Heart left ventricle (tissue), 16 donors: ENCODE data around the gene RCBTB1. TPM values are rescaled to one million over a fixed set of nuclear protein-coding genes. Genes with fewer than 3 reads are reported as not detected.

ENCODE experiments used
- ATAC-seq, 4 donors: fragments of 200-7000 bp; cut with Tn5 transposase; one replicate each; pipeline ENCODE4 v1.9.1; 2020 to 2022; ENCODE audit warnings: moderate library complexity in 4 of 4, mild to moderate bottlenecking in 3 of 4, moderate number of reproducible peaks in 1 of 4
- DNase-seq, 5 donors: peaks; one replicate each; pipeline ENCODE4 v3.0.0-alpha.2; 2020
- H3K27ac ChIP-seq, 12 donors: fragments of 200-600 bp; sonication (generic) in 4 of 12; one replicate each; pipeline versions ENCODE4 v1.5.0 to v1.8.0; 2016 to 2022; ENCODE audit warnings: mild to moderate bottlenecking in 2 of 12
- H3K27me3 ChIP-seq, 9 donors: fragments of 200-600 bp; sonication (generic) in 2 of 9; one replicate each; pipeline versions ENCODE4 v1.5.1 to v1.8.0; 2016 to 2022; ENCODE audit warnings: mild to moderate bottlenecking in 3 of 9
- H3K36me3 ChIP-seq, 9 donors: fragments of 200-600 bp; sonication (generic) in 2 of 9; one replicate each; pipeline versions ENCODE4 v1.5.0 to v1.8.0; 2018 to 2022; ENCODE audit warnings: mild to moderate bottlenecking in 2 of 9
- H3K4me1 ChIP-seq, 12 donors: fragments of 200-600 bp; sonication (generic) in 4 of 12; one replicate each; pipeline versions ENCODE4 v1.5.0 to v1.8.0; 2016 to 2022; ENCODE audit warnings: mild to moderate bottlenecking in 3 of 12
- H3K4me3 ChIP-seq, 12 donors: fragments of 200-600 bp; sonication (generic) in 4 of 12; one replicate each; pipeline versions ENCODE4 v1.5.0 to v1.8.0; 2017 to 2022; ENCODE audit warnings: mild to moderate bottlenecking in 9 of 12, moderate library complexity in 4 of 12
- H3K9me3 ChIP-seq, 12 donors: fragments of 200-600 bp; sonication (generic) in 4 of 12; one replicate each; pipeline versions ENCODE4 v1.5.0 to v1.8.0; 2016 to 2022; ENCODE audit warnings: mild to moderate bottlenecking in 1 of 12
- POLR2A ChIP-seq, 2 donors: fragments of 450-650 bp; IDR thresholded peaks; one replicate each; pipeline ENCODE4 v1.6.1; 2017; ENCODE audit warnings: antibody characterized with exemption in 2 of 2, mild to moderate bottlenecking in 2 of 2, moderate library complexity in 2 of 2
- WGBS, 4 donors: extraction: QIAGEN DNeasy Blood & Tissue Kit in 2 of 4; methylation state at CpG; one replicate each; pipeline versions ENCODE4 v1.1.5 to v1.1.7; 2013 to 2018; 5-methylcytosine and 5-hydroxymethylcytosine counted together
- intact Hi-C, 10 donors: fragments of 100-400 bp; cut with DNase I; formaldehyde crosslinking; loops; one replicate each; pipeline versions ENCODE4 v1.11.1 to v1.14.2; 2022
- polyA plus RNA-seq, 2 donors: library from polyadenylated mRNA; stranded (reverse); fragments of 200-250 nt; gene quantifications; one replicate each; pipeline ENCODE4 v1.2.3, GENCODE V29; 2013
- total RNA-seq, 9 donors: library from RNA; depleted of rRNA in 2 of 9; stranded (reverse); fragments of >200 nt in 2 of 9; fragmentation: NEBNext Ultra II Directional in 3 of 9; extraction: Animal tissue kit (Norgen Biotek cat#: 25700) in 3 of 9; gene quantifications; one replicate each; pipeline versions ENCODE4 v1.1.0 to v1.2.4, GENCODE V29; 2016 to 2023
- TF ChIP-seq, protein P1 (sequence below), 12 donors: fragments of 200-600 bp; sonication (generic) in 4 of 12; IDR thresholded peaks; one replicate each; pipeline versions ENCODE4 v1.5.0 to v1.8.0; 2018 to 2022; ENCODE audit warnings: antibody characterized with exemption in 12 of 12, mild to moderate bottlenecking in 5 of 12
- donor health status: ischemic (EF 13 %, LVEDD 7.1; RV severe dilation, severe dysfunction).
- donor health status: healthy with polysubstance abuse.
- donor health status: DM: no; HTN: yes; CAD: no.
- donor health status: DM: no; HTN: no; CAD: no.
- donor health status: ischemic (EF 25% LVEDD 6.9; RV normal size, moderate dysfunction).
- donor health status: ischemic (EF 25% LVEDD 5.7; RV mildly dilated, moderate dysfunction).
- donor health status: healthy.
- donor health status: DM: yes; HTN: yes; CAD: no.
- donor health status: ischemic (EF 35%, LVEDD 5.7; RV mildly dilated, moderate dysfunction).
- donor health status: nonischemic (EF 11% LVEDD 7.7; RV severe dilation, severe dysfunction).
- donor health status: DM: yes; HTN: yes; CAD: no.
- donor health status: PGD.
- donor health status: ischemic (EF 29% LVEDD 5.4; RV normal size, mild dysfunction).
- donor health status: nonischemic (EF 23%, LVEDD 6.1; RV moderate dilation, normal function).

RCBTB1 gene
- total and polyA plus RNA-seq, 11 donors = 8.5 to 25.8 (median 16.2) TPM

DNA sequence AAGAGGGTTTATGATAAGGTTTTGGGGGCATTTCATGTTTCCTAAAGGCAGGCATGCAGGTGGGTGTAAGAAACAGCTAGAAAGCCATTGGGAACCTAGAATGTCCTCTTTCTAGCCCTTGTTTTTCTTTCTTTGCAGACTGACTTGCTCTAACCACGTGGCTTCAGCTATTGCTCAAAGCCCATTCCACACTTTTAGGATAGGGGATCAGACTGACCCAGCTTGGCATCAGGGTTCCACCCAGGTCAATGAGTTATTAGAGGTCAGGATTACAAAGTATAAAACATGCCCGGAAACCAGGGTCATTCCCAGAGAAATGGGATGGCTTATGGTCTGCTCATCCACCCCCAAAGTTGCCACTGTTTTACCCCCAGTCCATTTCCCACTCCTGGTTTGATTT lies 72.8 kb downstream of the RCBTB1 start:
- no peak overlapping the region for H3K4me3 ChIP-seq
- peaks cover 0 to 13% (median 0%) of the 10 kb centered on the region in 12 donors for H3K4me1 ChIP-seq
- H3K27ac ChIP-seq = no peak overlapping the region
- no peak for TF ChIP-seq POLR2A (IDR thresholded peaks at IDR 0.05)
- TF ChIP-seq, protein P1, sequence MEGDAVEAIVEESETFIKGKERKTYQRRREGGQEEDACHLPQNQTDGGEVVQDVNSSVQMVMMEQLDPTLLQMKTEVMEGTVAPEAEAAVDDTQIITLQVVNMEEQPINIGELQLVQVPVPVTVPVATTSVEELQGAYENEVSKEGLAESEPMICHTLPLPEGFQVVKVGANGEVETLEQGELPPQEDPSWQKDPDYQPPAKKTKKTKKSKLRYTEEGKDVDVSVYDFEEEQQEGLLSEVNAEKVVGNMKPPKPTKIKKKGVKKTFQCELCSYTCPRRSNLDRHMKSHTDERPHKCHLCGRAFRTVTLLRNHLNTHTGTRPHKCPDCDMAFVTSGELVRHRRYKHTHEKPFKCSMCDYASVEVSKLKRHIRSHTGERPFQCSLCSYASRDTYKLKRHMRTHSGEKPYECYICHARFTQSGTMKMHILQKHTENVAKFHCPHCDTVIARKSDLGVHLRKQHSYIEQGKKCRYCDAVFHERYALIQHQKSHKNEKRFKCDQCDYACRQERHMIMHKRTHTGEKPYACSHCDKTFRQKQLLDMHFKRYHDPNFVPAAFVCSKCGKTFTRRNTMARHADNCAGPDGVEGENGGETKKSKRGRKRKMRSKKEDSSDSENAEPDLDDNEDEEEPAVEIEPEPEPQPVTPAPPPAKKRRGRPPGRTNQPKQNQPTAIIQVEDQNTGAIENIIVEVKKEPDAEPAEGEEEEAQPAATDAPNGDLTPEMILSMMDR (IDR thresholded peaks at IDR 0.05) = no peak
- H3K9me3 ChIP-seq = no peaks in the 10 kb centered on the region
- 83 to 97% (median 93%) methylated on average over 2 of the region's 2 CpGs for WGBS, 4 donors
- no peaks in the 10 kb centered on the region for H3K27me3 ChIP-seq
- H3K36me3 ChIP-seq = peaks cover 0 to 89% (median 66%) of the 10 kb centered on the region in 9 donors
- intact Hi-C loops = no loop called here
- ATAC-seq = no peak
- DNase-seq = no peak

DNA sequence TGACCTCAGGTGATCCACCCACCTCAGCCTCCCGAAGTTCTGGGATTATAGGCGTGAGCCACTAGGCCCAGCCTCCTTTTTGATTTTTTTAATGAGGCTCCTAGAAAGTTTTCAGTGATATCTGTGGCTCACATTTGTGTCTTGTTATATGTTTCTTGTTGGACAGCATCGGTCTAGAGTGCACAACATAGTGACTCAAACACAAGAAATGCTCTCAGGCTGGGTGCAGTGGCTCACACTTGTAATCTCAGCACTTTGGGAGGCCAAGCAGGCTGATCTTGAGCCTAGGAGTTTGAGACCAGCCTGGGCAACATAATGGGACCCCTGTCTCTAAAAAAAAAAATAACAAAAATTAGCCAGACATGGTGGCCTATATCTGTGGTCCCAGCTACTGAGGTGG lies 81.4 kb downstream of the RCBTB1 start:
- TF ChIP-seq, protein P1 (IDR thresholded peaks at IDR 0.05) = no peak
- TF ChIP-seq POLR2A (IDR thresholded peaks at IDR 0.05) = no peak
- no peaks in the 10 kb centered on the region for H3K9me3 ChIP-seq
- peaks cover 0 to 29% (median 0%) of the 10 kb centered on the region in 12 donors for H3K4me1 ChIP-seq
- H3K27me3 ChIP-seq = no peaks in the 10 kb centered on the region
- DNase-seq (no peak), ATAC-seq (no peak)
- intact Hi-C loops = no loop called here
- H3K4me3 ChIP-seq = no peak overlapping the region
- 93 to 99% (median 96%) methylated on average over 3 of the region's 3 CpGs for WGBS, 4 donors
- H3K36me3 ChIP-seq = peaks cover 0 to 39% (median 9%) of the 10 kb centered on the region in 9 donors
- H3K27ac ChIP-seq = no peak overlapping the region

DNA sequence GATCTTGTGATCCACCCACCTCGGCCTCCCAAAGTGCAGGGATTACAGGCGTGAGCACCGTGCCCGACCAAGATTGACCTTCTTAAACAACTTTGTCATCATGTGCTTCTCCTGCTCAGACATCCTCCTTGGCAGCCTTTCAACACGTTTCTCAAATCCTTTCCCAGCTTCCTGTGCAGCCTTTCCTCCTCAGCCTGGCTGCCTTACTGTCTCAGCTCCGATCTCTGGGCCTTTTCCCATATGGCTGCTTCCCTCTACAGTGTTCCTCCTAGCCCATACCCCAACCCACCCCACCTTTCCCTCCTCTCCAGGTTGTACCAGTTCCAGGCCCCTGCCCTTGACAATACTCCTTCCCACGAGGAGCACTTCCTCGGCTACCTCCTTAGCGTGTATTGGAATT lies 82.4 kb downstream of the RCBTB1 start:
- H3K4me1 ChIP-seq = peaks cover 0 to 32% (median 0%) of the 10 kb centered on the region in 12 donors
- TF ChIP-seq, protein P1 (IDR thresholded peaks at IDR 0.05) = no peak
- TF ChIP-seq POLR2A (IDR thresholded peaks at IDR 0.05) = no peak
- peak overlapping the region in 3 of 12 donors; percentile 7 to 37 (median 11) for H3K27ac ChIP-seq
- no peaks in the 10 kb centered on the region for H3K27me3 ChIP-seq
- H3K9me3 ChIP-seq = no peaks in the 10 kb centered on the region
- WGBS, 4 donors = 38 to 56% (median 43%) methylated on average over 9 of the region's 9 CpGs
- intact Hi-C loops = no loop called here
- no peak overlapping the region for H3K4me3 ChIP-seq
- peaks cover 0 to 36% (median 9%) of the 10 kb centered on the region in 9 donors for H3K36me3 ChIP-seq
- DNase-seq (peak in 2 of 5 donors; percentile 21 to 36), ATAC-seq (peak in 3 of 4 donors; percentile 26 to 53 (median 53))

DNA sequence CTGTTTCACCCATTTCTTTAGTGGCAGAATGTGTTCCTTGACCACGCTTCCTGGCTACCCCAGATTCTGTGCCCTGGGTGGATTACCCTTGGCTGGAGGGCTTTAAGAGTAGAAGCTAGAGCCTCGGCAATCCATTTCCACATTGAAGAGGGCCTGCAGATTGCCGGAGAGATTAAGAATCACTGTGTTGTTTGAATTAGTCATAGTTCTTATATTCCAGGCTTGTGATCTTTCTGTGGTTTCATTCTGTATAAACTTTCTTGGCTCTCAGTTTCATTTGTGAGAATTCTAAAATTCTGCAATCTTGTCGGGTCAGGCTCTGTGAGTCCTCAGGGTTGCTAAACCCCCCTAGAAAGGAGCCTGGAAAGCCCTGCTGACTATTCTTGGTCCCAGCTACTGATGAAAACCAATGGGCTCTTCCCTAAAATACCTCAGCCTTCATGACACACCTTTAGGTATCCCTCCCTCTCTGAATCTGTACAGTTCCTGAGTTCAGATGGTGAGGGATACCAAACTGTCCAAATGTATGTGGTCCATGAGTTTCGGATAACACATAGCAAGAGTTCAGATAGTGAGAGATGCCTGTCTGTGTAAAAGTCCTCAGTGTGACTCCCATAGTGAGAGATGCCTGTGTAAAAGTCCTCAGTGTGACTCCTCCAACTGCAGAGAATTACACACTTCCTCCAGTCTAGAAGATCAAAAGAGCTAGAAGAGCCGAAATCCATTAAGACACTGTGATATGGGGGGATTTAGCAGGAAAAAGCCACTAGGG lies 85.3 kb downstream of the RCBTB1 start:
- intact Hi-C loops = loop anchor here in 7 of 10 donors (5.0 to 10.0 kb wide), 7 partner anchors 45 to 198 kb away; partner anchors contain the start of genes CAB39L (in 2 of the 7), RCBTB1 (in 2 of the 7) and SETDB2 (in 2 of the 7)
- Histone ChIP-seq H3K27me3 (no peaks in the 10 kb centered on the region), H3K27ac (peak overlapping the region in 1 of 12 donors; percentile 10), H3K4me3 (no peak overlapping the region), H3K36me3 (peaks cover 0 to 24% (median 0%) of the 10 kb centered on the region in 9 donors), H3K9me3 (no peaks in the 10 kb centered on the region), H3K4me1 (peaks cover 0 to 46% (median 2%) of the 10 kb centered on the region in 12 donors)
- no peak for DNase-seq
- TF ChIP-seq POLR2A (IDR thresholded peaks at IDR 0.05) = no peak
- TF ChIP-seq, protein P1 (IDR thresholded peaks at IDR 0.05) = no peak
- ATAC-seq = no peak
- WGBS, 4 donors = 79 to 85% (median 83%) methylated on average over 6 of the region's 6 CpGs
